ENCODE data around the gene TCF4. TPM values are rescaled to one million over a fixed set of nuclear protein-coding genes. Genes with fewer than 3 reads are reported as not detected.

TCF4 gene
- total and polyA plus RNA-seq, 2 donors (not counting 3 experiments of a cell fraction or from before 2014, with no cell fraction given): 183 to 390 TPM

- ChIA-PET POLR2A (no interaction called here), CTCF (interaction anchor here (2.2 kb wide), 1 partner anchor 29 kb away, joined by 5 read pairs; no protein-coding TSS in a partner anchor)
- peaks cover 25% of the 10 kb centered on the region for H3K4me1 ChIP-seq (ENCODE audit: control insufficient read depth, extremely low read depth, insufficient read depth, low read length)
- FAIRE-seq (no peak), DNase-seq (ENCODE audit: low read depth, low spot score) (no peak)
- BruUV-seq (replicated peaks): no TSS peak
- H3K9me3 ChIP-seq (replicated peaks; ENCODE audit: control insufficient read depth, insufficient read depth, low read length): no peaks in the 10 kb centered on the region
- no peaks in the 10 kb centered on the region for H4K20me1 ChIP-seq (replicated peaks; ENCODE audit: control insufficient read depth, extremely low read depth, insufficient read depth, low read length)
- no peak overlapping the region for H2AFZ ChIP-seq (ENCODE audit: low read depth, low read length)
- H3K9me1 ChIP-seq (replicated peaks; ENCODE audit: control insufficient read depth, extremely low read depth, insufficient read depth, low read length): no peaks in the 10 kb centered on the region
- no peak overlapping the region for H3K27ac ChIP-seq (ENCODE audit: insufficient read depth, low read depth, low read length)
- dilution Hi-C loops (cut with MboI; ENCODE audit: extremely low pct_ligation_motif_present, low sequenced_read_pairs): no loop called here
- H3K4me3 ChIP-seq (replicated peaks in 1 of 3; ENCODE audit: insufficient read depth in 1 of 3, low read depth in 1 of 3, low read length in 3 of 3): no peak overlapping the region
- no peak overlapping the region for H3K9ac ChIP-seq (replicated peaks; ENCODE audit: extremely low read depth, insufficient read depth, low read length)
- intact Hi-C loops (cut with micrococcal nuclease): loop anchor here (10.0 kb wide), 1 partner anchor 625 kb away; no protein-coding TSS in a partner anchor
- no peaks in the 10 kb centered on the region for H3K79me2 ChIP-seq (ENCODE audit: control insufficient read depth, insufficient read depth, low read length)
- peaks cover 4 to 18% of the 10 kb centered on the region in 2 experiments for H3K36me3 ChIP-seq (ENCODE audit: control insufficient read depth in 2 of 2, extremely low read depth in 1 of 2, insufficient read depth in 2 of 2, low read length in 2 of 2)
- H3K27me3 ChIP-seq (ENCODE audit: control insufficient read depth in 2 of 2, insufficient read depth in 2 of 2, low read length in 2 of 2): no peaks in the 10 kb centered on the region
- no peak overlapping the region for H3K4me2 ChIP-seq (ENCODE audit: insufficient read depth, low read length)
- no peak for TF ChIP-seq GATA2 (IDR thresholded peaks at IDR 0.05; ENCODE audit: insufficient read depth, insufficient read length, low read depth, low read length)
- TF ChIP-seq JUN (IDR thresholded peaks at IDR 0.05; ENCODE audit: borderline replicate concordance, insufficient read depth, insufficient read length, low read depth): no peak
- no peak for TF ChIP-seq POLR2A (IDR thresholded peaks at IDR 0.05; ENCODE audit: low read depth, low read length)
- no peak for TF ChIP-seq FOS (IDR thresholded peaks at IDR 0.05; ENCODE audit: borderline replicate concordance, insufficient read depth, low read length)
- TF ChIP-seq MYC (IDR thresholded peaks at IDR 0.05; ENCODE audit: low read depth, low read length): no peak
- TF ChIP-seq MAX (IDR thresholded peaks at IDR 0.05; ENCODE audit: insufficient read depth, insufficient read length): no peak
- no peak for TF ChIP-seq EZH2 (IDR thresholded peaks at IDR 0.05; ENCODE audit: borderline replicate concordance, low read depth, low read length, severe bottlenecking)
- no peak for TF ChIP-seq POLR2AphosphoS5 (IDR thresholded peaks at IDR 0.05; ENCODE audit: insufficient read depth, low read depth, low read length)
- TF ChIP-seq, protein P1, sequence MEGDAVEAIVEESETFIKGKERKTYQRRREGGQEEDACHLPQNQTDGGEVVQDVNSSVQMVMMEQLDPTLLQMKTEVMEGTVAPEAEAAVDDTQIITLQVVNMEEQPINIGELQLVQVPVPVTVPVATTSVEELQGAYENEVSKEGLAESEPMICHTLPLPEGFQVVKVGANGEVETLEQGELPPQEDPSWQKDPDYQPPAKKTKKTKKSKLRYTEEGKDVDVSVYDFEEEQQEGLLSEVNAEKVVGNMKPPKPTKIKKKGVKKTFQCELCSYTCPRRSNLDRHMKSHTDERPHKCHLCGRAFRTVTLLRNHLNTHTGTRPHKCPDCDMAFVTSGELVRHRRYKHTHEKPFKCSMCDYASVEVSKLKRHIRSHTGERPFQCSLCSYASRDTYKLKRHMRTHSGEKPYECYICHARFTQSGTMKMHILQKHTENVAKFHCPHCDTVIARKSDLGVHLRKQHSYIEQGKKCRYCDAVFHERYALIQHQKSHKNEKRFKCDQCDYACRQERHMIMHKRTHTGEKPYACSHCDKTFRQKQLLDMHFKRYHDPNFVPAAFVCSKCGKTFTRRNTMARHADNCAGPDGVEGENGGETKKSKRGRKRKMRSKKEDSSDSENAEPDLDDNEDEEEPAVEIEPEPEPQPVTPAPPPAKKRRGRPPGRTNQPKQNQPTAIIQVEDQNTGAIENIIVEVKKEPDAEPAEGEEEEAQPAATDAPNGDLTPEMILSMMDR (IDR thresholded peaks at IDR 0.05; ENCODE audit: extremely low read depth in 1 of 2, insufficient read depth in 1 of 2, low read depth in 1 of 2, low read length in 2 of 2): no peak
Observed at GRCh38 chr18:55239740-55240139, 348.3 kb downstream of the TCF4 start.
